ENCODE data around the gene FAS.

The FAS gene

DNA sequence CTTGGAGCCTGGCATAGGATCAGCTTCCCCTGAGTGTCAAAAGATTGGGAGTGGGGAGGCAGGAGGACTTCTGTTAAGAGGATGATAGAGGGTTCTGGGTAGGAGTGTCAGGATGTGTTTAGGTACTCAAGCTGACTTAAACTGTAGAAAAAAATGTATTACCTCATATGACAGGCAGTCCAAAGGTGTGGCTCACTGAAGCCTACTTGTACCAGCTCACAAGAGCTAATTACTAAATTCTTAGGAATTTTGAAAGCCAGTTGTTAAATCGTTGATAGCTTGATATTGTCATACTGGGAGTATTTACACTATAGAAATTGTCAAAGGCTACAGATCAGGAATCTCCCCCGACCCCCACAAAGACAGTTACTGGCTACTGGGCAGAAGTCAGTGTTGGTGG lies 32.1 kb downstream of the FAS start:
- no peaks in the 10 kb centered on the region for H3K36me3 Mint-ChIP-seq (ENCODE audit: low read depth)
- H3K9me3 Mint-ChIP-seq = peaks cover 7% of the 10 kb centered on the region
- peaks cover 8% of the 10 kb centered on the region for H3K4me1 Mint-ChIP-seq
- TF ChIP-seq, protein P1, sequence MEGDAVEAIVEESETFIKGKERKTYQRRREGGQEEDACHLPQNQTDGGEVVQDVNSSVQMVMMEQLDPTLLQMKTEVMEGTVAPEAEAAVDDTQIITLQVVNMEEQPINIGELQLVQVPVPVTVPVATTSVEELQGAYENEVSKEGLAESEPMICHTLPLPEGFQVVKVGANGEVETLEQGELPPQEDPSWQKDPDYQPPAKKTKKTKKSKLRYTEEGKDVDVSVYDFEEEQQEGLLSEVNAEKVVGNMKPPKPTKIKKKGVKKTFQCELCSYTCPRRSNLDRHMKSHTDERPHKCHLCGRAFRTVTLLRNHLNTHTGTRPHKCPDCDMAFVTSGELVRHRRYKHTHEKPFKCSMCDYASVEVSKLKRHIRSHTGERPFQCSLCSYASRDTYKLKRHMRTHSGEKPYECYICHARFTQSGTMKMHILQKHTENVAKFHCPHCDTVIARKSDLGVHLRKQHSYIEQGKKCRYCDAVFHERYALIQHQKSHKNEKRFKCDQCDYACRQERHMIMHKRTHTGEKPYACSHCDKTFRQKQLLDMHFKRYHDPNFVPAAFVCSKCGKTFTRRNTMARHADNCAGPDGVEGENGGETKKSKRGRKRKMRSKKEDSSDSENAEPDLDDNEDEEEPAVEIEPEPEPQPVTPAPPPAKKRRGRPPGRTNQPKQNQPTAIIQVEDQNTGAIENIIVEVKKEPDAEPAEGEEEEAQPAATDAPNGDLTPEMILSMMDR (IDR thresholded peaks at IDR 0.05; ENCODE audit: unreplicated experiment in 3 of 3) = no peak
- no peaks in the 10 kb centered on the region for H3K27me3 Mint-ChIP-seq (ENCODE audit: low read depth)
- no peak overlapping the region for H3K27ac Mint-ChIP-seq
- no peak overlapping the region for H3K4me3 Mint-ChIP-seq

DNA sequence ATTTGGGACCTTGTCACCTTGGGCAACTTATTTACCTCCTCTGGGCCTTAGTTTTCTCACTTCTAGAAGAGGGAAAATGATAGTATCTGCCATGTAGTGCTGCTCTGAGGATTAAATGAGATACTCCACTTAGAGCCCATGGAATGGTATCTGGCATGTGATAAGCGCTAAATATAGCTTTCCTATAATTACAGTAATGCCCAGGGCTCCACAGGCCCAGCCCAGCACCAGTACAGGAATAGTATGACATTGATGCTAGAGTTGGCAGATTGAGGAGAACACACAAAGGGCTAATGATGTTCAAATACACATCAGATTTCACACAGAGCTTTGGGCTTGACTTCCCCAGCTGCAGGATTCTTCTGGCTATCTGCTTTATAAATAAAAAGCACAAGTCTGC lies 34.9 kb downstream of the FAS start:
- Mint-ChIP-seq H3K36me3 (ENCODE audit: low read depth) (no peaks in the 10 kb centered on the region), H3K9me3 (peaks cover 3% of the 10 kb centered on the region), H3K27ac (no peak overlapping the region), H3K27me3 (ENCODE audit: low read depth) (no peaks in the 10 kb centered on the region), H3K4me3 (no peak overlapping the region), H3K4me1 (no peaks in the 10 kb centered on the region)
- TF ChIP-seq, protein P1 (IDR thresholded peaks at IDR 0.05; ENCODE audit: unreplicated experiment in 3 of 3) = no peak

DNA sequence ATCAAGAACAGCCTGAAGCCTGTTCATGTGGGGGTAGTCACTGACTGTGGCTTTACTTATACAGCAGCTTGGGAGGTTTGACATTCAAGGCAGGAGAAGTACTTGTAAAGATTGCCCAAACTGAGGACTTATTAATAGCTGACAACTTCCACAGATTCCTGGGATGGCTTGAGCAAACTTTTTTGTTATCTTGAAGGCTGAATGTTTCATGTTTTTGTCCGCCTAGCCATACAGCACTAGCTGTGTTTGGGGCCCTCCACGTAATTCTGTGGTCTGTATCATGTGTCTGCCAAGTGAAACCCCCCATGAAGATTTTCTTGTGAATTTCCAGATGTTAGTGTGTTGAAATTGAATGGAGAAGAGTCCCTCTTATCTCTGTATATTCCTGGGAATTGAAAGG lies 38.6 kb downstream of the FAS start:
- peaks cover 7% of the 10 kb centered on the region for H3K4me1 Mint-ChIP-seq
- H3K4me3 Mint-ChIP-seq = no peak overlapping the region
- H3K27me3 Mint-ChIP-seq (ENCODE audit: low read depth) = peaks cover 6% of the 10 kb centered on the region
- no peaks in the 10 kb centered on the region for H3K36me3 Mint-ChIP-seq (ENCODE audit: low read depth)
- TF ChIP-seq, protein P1 (IDR thresholded peaks at IDR 0.05; ENCODE audit: unreplicated experiment in 3 of 3) = no peak
- H3K27ac Mint-ChIP-seq = no peak overlapping the region
- no peaks in the 10 kb centered on the region for H3K9me3 Mint-ChIP-seq

DNA sequence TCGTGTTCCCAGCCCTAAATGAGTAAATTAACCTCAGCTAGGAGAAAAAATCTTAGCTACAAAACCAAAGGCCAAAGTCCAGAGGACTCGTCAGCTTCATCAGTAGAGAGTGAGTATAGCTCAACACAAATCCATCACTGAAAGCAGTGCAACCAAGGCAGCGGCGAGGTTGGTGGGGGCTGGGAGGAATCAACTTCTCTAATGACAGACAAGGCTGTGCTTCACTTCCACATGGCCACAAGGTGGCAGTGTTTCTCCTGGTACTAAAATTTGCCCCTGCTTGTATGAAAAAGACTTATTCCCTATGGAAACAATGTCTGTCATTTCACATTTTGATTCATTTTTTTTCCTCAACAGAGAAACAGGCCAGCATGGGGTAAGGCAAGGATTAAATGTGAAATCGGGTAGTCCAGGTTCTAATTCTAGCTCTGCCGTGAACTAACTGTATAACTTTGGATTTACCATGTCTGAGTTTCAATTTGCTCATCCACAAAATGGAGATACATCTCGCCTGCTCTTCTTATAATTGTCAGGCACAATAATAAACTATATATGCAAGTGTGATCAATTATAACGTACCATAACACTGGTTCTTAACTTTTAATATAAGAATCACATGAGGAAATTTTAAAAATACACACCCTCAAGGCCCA lies 39.3 kb downstream of the FAS start:
- no peaks in the 10 kb centered on the region for H3K9me3 Mint-ChIP-seq

DNA sequence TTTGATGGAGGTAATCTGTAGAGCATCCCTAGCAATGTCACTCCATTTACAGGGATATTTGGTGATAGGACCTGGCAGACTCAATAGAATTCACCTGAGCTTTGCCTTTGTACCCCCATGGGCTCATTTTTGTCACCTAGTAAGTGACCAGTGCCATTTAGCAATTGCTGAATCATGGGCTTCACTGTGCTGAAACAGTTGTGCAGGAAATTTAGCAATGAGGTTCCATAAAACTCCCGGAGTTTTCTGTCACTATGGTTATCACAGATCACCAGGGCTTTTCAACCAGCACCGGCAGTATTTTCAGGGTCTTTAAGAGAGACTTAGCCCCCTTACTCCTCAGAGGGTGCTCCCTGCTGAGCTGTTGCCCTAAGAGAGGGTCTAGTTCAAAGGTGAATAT lies 40.2 kb downstream of the FAS start:
- no peak overlapping the region for H3K27ac Mint-ChIP-seq
- peaks cover 7% of the 10 kb centered on the region for H3K4me1 Mint-ChIP-seq
- H3K4me3 Mint-ChIP-seq = no peak overlapping the region
- H3K36me3 Mint-ChIP-seq (ENCODE audit: low read depth) = no peaks in the 10 kb centered on the region
- peaks cover 6% of the 10 kb centered on the region for H3K27me3 Mint-ChIP-seq (ENCODE audit: low read depth)
- H3K9me3 Mint-ChIP-seq = no peaks in the 10 kb centered on the region
- TF ChIP-seq, protein P1 (IDR thresholded peaks at IDR 0.05; ENCODE audit: unreplicated experiment in 3 of 3) = no peak

More for the DNA sequence above, 39.3 kb downstream of the FAS start:
- TF ChIP-seq, protein P1 (IDR thresholded peaks at IDR 0.05; ENCODE audit: unreplicated experiment in 3 of 3) = peak; percentile 78 to 82 (median 79)
- H3K4me1 Mint-ChIP-seq = peaks cover 7% of the 10 kb centered on the region
- peaks cover 6% of the 10 kb centered on the region for H3K27me3 Mint-ChIP-seq (ENCODE audit: low read depth)
- H3K4me3 Mint-ChIP-seq = no peak overlapping the region
- no peak overlapping the region for H3K27ac Mint-ChIP-seq
- no peaks in the 10 kb centered on the region for H3K36me3 Mint-ChIP-seq (ENCODE audit: low read depth)
